Activated CD4-positive, alpha-beta T cell treated with anti-CD3 and anti-CD28 coated beads, Interleukin-2, amount 50 U/mL, for 1 hour (primary cell): ENCODE measurements around the gene RRP9.
"Not testable (repeated sequence)": the region's sequence is repeated elsewhere in the genome, so short reads cannot be mapped to it uniquely, and the experiment has no call there.

ENCODE experiments used
- DNase-seq: peaks from one replicate; pipeline ENCODE4 v3.0.0-alpha.2; 2020

Gene RRP9

DNA sequence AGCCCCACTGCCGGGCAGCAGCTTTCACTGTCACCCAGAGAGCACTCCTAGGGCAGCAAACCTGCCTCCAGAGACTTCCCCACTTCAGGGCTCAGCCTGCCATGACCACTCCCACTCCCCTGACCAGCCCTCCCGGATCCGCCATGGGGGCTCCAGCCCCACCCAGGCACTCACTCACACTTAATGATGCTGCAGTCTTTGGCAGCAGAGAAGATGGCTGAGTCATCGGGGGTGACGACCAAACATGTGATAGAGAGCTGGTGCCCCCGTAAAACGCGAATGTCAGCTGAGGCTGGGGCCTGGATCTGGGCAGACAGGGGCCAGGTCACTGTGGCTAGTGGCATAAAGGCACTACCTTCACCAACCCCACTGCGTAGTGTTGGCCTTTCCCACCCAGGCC lies 4.7 kb downstream of the RRP9 start:
- no peak for DNase-seq

DNA sequence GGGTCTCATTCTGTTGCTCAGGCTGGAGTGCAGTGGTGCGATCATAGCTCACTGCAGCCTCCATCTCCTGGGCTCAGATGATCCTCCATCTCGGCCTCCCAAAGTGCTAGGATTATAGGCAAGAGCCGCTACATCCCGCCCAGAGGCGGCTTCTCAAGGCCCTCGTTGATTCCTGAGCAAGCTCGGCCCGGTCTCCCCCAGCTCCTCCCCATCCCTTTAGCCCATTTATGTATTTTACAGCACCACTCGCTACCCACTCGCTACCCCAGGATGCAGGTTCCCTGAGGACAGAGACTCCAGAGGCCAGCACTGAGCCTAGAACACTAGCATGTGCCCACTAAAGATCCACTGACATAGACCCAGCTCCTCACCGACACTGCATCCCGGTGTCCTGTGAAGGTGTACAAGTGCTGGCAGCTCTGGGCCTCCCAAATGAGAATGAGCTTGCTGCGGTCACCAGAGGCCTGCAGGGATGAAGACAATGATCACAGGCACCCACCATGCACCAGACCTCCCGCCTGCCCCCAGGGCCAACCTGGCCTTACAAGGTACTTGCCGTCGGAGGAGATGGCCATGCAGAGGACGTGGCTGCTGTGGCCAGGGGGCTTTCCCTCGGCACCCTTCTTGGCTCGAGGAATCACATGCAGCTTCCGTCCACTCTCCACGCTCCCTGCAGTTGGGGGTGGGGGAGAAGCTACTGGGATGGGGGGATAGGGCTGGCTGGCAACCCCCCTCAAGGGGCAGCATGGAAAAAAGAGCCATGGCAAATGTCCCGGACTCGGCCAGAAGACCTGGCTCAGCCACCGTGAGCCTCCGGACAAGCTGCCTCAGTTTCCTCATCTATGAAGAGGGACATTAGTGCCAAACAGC lies 5.6 kb downstream of the RRP9 start:
- no peak for DNase-seq

DNA sequence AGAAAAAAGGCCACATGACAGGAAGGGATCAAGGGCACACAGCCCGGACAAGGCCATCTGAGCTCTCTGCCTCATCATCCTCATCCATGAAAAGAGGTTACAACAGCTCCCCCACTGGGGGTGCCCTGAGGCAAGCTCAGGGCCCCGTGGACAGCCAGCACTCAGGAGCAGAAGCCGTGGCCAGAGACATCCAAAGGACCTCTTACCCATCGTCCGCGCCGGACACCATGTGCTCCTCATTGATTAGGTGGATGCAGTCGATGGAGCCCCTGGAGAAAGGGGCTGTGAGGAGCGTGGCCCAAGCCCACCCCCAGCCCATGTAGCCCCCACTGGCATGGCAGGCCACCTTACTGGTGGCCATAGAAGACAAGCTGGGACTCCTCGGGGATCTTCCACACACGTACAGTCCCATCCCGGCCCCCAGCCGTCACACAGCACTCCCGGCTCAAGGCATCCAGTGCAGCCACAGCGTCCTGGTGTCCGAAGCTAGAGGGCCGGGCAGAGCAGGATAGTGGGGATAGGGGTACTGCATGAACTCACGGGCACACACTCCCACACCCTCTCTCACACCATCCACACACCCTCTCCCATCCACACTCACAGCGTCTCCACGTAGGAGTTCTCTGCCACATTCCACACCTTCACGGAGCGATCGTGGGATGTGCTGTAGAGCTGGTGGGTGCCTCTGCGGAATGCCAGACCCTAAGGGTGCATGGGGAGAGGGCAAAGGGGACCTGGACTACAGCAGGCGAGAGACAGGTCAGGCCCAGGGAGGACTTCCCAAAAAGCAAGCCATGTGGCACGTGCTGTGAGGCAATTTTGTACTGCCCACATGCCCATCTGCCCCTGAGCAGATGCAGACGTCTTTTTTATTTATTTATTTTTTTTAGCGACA lies 6.5 kb downstream of the RRP9 start:
- DNase-seq = no peak

DNA sequence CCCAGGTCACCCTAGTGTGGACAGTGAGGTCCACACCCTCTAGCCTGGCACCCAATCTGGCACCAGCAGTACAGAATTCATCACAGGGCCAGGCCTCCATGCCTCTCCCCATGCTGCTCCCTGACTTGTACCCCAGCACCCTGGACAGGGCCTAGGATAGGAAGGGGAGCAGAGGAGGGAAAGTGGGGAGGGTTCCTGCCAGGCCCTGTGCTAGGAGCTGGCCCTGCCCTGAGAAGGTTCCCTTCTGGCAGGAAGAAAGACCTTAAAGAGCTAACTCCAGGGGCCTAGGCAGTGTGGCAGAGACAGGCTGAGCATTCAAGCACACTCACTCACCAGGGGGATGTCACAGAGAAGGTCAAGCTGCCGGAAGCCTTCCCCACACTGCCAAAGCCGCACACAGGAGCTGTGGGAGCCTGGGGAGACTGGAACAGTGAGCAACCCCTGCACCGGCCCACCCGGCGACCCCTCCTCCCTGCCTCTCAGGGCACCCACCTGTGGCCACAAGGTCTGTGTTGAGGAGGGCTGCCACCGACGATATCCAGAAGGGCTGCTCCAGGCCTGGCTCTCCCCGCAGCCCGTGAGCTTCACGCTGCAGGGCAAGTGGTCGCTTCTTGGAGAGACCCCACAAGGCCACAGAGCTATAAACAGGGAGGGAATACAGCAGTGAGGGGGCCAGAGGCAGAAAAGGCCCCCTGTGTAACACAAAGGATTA lies 7.4 kb downstream of the RRP9 start:
- no peak for DNase-seq

DNA sequence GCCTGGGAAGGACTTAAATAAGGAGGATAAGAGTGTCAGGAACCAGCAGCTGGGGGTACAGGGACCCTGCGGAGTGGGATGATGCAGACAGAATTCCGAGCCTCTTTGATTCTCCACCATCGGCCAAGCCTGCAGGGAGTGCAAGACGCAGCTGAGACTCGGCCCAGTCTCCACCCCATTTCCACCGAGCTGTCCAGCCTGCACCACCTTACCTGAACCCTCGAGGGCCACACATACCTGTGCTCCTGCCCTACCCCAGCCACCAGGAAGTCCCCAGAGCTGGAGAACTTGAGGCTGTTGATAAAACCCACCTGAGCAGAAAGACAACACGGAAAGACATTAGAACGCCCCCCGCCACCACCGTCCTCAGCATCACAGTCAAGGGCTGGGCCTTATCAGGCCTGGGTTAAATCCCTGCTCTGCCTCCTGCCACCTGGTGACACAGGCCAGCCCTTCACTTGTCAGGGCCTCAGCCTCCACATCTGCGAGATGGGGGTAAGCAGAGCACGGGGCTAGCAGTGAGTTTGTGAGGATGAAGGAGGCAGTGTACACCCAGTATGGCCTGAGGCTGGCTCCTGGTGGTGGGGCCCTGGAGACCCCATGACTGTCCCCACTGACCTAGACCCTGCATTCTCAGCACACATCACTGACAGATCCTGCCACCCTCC lies 8.1 kb downstream of the RRP9 start:
- DNase-seq = no peak

DNA sequence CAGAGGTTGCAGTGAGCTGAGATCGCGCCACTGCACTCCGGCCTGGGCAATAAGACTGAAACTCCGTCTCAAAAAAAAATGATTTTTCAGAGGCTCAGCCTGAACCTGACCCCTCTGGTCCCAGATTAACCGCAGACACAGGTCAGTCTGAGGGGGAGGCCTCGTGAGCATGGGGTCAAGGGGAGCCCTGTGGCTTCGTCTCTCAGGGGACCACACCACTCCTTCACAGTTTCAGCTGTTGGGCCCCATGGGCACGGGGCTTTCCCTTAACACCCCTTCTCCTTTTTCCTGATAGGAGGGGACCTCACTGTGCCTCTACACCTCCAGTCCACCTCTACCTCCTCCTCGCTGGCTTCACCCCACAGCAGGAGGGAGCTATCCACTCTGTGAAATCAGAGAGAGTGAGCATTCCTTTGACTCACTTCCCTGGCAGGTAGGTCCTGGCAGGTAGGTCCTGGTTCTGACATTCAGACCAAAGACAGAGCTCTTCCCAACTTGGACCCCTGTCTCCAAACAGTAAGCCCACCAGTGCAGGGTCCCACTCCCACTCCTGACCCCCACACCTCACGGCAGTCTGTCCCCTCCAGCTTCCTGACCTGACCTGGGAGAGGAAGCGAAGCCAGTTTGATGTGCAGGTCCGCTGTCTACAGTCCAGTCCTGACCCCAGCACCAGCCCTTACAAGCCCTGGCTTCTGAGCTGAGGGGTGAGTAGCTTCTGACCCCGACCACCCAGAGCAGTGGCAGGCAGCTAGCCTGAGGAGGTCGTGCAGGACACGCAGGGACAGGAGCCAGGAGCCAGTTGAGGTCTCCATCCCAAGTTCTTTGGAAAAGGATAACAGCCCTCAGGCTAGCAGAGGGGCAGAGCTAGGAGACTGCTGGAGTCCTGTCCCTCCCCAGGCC lies 9.0 kb downstream of the RRP9 start:
- no peak for DNase-seq

DNA sequence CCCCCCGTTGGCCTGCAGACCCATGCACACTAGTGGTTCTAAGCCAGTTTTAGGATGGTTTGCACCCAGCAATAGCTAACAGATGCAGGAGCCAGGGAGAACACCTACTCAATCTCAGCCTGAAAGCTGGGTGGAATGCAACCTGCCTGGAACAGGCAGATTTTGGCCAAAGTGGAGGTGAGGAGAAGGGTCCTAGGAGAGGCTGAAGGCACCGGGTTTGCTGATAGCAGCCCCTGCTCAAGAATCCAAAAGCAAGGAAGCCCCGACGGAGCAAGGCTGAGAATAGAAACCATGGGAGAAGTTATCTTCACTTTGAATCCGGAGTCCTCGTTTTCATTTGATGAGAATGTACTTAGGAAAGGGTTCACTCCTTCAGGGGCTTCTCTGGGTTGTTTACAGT lies 9.9 kb downstream of the RRP9 start:
- DNase-seq = no peak

DNA sequence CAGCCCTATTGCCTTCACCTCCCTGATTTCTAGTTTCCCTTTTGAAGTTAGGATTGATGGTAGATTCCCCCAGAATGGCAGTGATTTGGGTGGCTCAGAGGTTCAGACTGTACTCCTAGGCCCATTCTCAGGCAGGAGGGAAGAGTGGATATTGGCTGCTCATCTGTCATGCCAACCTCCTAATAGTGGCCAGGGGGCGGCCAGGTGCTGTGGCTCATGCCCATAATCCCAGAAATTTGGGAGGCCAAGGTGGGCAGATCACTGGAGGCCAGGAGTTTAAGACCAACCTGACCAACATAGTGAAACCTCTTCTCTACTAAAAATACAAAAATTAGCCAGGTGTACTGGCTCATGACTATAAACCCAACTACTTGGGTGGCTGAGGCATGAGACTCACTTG lies 11.3 kb downstream of the RRP9 start:
- no peak for DNase-seq

DNA sequence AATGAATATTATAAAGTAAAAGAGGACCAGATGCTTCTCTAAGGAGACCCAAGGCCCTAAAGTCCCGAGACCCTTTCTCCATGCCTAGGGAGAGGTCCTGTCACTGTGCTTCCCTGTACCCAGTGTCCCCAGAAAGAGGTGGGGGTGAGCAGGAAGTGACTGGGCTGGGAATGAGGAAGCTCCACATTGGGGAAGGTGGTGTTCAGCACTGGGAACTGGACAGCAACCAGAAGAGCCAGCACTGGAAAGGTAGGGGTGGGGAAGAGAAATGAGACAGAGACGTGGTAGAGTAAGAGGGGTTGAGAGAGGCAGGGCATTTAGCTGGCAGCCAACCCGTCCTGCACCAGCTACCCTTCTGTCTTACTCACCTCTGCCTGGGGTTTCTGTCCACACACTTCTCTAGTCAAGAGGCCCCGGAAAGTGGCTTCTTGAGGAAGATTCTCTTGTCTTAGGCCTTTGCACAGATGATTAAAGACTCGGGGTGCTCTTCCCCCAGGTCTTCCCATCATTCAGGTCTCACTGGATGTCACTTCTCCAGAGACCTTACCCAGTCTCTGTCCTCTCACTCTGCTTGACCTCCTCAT lies 12.2 kb downstream of the RRP9 start:
- no peak for DNase-seq

DNA sequence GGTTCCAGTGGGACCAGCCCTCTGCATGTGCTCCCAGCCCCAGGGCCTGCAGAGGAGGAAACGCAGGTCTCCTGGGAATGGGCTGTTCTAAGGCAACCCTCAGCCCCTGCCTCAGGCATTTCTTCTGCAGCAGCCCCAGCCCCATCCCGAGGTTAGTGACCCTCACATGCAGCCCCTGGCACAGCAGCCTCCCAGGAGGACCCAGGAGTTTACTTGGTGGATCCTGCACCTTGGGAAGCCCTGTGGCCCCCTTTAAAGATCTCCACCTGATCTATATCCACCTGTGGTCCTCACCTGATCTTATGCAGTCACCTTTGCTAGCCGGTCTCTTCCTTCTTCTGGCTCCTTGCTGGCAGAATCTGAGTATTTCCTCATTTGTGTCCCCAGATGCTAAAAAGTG lies 12.7 kb downstream of the RRP9 start:
- DNase-seq = not testable (repeated sequence)

DNA sequence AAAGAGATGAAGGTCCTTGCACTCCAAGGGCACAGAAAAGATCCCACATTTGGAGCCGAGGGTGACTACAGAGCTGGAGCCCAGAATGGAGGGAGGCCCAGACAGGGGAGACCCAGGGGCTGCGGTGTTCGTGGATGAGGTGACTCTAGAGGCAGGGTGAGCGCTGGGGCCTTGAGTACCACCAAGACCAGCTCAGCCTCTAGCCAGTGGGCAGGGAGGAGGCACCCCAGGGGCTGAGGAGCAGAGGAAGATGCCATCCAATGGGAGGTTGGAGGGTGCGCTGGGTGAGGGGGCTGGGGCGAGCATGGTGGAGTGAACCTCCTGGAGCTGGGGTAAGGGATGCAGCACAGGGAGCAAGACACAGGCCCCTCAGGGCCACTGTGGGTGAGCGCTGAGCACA lies 13.3 kb downstream of the RRP9 start:
- no peak for DNase-seq

DNA sequence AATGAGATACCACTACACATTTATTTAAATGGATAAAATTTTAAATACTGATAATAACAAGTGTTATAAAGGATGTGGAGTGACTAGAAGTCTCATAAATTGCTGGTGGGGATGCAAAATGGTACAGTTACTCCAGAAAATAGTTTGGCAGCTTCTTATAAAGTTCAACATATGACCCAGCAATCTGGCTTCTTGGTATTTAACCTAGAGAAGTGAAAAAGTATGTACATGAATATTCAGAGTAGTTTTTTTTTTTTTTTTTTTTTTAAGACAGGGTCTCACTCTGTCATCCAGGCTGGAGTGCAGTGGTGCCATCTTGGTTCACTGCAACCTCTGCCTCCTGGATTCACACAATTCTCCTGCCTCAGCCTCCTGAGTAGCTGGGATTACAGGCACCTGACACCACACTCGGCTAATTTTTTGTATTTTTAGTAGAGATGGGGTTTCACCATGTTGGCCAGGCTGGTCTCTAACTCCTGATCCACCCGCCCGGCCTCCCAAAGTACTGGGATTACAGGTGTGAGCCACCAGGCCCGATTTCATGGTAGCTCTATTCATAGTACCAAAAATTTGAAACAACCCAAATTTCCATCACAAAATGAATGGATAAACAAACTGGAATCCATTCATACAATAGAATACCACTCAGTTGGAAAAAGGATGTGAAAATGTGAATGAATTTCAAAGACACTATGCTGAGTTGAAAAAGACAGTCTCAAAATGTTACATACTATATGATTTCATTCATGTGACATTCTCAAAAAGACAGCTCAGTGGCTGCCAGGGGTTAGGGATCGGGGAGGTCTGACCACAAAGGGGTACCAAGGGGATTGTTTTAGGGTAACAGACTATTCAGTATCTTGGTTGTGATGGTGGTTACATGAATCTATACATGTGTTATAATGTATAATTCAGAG lies 14.4 kb downstream of the RRP9 start:
- no peak for DNase-seq

DNA sequence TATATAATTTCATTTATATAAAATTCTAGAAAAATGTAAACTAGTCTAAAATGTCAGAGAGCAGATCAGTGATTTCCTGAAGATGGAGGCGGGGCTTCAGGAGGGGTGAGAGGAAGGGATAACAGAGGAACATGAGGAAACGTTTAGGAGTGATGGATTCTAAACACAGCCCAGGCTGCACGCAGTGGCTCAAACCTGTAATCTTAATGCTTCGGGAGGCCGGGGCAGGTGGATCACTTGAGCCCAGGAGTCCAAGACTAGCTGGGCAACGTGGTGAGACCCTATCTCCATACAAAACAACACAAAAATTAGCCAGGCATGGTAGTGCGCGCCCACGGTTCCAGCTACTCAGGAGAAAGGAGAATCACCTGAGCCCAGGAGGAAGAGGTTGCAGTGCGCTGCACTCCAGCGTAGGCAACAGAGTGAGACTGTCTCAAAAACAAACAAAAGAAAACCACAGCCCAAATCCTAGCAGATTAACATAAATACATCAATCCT lies 20.6 kb downstream of the RRP9 start:
- DNase-seq = no peak

DNA sequence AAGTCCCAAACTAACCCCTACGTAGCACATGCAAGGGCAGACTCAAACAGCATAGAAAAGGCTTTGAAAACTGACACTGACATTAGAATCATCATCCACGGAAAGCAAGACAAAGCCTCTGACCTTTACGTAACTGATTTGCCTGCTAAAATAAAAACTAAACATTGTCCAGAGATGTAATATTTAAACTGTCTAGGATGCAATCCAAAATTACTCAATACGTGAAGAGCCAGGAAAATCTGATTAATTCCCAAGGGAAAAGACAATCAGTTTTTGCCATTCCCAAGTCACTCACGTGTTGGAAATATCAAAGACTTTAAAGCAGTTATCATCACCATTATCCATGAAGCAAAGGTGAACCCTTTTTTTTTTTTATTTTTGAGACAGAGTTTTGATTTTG lies 25.3 kb downstream of the RRP9 start:
- no peak for DNase-seq

DNA sequence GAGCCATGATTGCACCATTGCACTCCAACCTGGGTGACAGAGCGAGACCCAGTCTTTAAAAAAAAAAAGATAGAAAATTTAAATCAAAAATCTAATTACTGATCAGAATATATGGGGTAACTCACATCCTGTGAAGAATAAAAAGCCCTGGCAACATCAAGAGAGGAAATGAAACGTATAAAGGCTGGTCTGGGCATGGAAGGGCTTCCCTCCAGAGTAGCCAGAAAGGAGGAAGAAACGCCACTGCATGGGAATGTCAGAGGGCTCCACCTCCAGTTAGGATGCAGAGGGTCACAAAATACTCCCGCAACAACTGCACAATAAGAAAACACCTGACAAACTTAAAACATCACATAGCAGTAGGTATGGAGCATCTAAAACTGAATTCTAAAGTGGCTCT lies 33.7 kb downstream of the RRP9 start:
- no peak for DNase-seq

DNA sequence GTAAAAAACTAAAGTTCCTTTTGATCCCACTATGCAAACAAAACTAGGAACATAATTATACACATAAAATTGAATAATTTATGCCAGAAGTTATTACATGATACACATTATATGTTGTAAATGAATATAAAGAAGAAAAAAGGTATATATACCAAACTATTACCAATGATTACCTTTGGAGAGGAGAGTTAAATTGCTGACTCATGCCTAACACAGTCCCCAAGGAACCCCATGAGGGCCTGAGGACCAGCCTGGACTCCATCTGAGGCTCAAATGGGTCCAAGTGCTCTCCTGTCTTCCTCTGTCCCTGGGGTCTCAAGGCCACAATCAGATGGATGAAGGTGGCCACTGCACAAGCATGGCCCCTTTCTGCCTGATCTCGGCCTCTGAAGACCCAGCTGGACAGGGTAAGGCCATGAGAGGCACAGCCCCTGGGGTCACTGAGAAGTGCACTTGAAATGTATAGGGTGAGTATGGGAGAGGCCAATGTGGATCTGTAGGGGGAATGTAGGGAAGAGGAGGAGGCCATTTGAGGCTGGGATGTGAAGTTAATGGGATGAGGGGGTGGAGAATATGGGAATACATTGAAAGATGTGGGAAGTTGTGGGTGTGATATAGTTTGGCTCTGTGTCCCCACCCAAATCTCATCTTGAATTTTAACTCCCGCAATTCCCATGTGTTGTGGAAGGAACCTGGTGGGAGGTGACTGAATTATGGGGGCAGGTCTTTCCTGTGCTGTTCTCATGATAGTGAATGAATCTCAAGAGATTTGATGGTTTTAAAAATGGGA lies 37.5 kb downstream of the RRP9 start:
- no peak for DNase-seq

DNA sequence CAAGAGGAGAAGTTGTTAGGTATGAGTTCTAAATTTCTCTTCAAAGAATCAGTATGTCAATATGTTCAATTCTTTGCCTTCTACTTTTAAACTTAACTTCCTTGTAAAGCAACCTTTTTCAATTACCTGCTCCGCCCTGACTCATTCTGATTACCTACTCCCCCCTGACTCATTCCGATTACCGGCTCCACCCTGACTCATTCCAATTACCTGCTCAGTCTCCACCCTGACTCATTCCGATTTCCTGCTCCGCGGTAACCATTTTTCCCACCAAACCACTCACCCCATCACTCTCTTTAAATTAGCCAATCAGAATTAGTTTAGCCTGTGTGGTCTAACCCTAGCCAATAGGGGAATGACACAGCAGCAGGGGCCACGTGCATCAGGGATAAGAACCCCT lies 39.3 kb downstream of the RRP9 start:
- not testable (repeated sequence) for DNase-seq

DNA sequence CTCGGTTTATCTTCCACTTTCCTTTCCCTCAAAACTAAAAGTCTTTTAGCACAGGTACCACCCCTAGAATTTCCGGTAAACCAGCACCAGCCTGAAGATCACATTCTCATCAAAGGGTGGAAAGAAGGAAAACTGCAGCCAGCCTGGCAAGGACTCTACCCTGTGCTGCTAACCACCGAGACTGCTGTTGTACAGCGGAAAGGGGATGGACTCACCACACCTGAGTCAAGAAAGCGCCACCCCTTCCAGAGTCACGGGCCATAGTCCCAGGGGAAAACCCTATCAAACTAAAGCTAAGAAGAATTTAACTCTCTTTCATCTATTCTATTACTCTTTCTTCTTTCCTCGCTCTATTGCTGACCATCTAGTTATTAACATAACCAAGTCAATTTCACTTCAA lies 41.7 kb downstream of the RRP9 start:
- not testable (repeated sequence) for DNase-seq

DNA sequence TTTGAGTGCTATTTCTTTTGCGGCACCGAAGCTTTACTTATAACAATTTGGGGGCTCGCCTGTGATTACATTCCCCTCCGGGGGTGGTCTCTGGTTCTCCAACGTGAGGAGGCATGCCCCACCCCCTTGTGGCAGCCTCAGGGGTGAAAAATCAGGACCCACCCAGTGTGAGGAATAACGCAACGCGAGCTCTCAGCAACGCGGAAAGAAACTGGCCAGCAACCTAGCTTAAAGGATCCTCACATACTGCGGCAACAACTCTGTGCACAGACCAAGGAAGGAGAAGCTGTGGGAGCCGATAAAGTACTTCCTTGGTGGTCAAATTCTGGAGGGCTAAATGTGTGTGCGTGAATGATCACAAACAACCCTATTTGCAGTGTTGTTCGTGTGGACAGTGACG lies 44.3 kb downstream of the RRP9 start:
- DNase-seq = no peak
